Calu3 (cell line): ENCODE results near the gene ADARB1. TPM values are rescaled to one million over a fixed set of nuclear protein-coding genes. Genes with fewer than 3 reads are reported as not detected.

Experiments used
- BruUV-seq: library from RNA; stranded (reverse); fragments of 400-500 nt; replicated peaks from 2 replicates; lab custom pipeline; 2021; lab: Mats Ljungman, UMichigan
- CTCF ChIA-PET: fragments of 300-600 bp; sonication (Branson Sonifier 250); formaldehyde crosslinking; loops from one replicate; lab custom pipeline; 2022; ENCODE audit warnings: antibody characterized with exemption; lab: Charles Lee
- DNase-seq: peaks from one replicate; pipeline ENCODE4 v3.0.0; 2022
- H3K27ac Mint-ChIP-seq: one replicate; pipeline ENCODE4 v1.8.0; 2022; ENCODE audit warnings: mixed read lengths; ENCODE audit not compliant: unreplicated experiment
- H3K27me3 Mint-ChIP-seq: one replicate; pipeline ENCODE4 v1.8.0; 2022; ENCODE audit warnings: mixed read lengths; ENCODE audit not compliant: unreplicated experiment
- H3K36me3 Mint-ChIP-seq: one replicate; pipeline ENCODE4 v1.8.0; 2022; ENCODE audit warnings: mild to moderate bottlenecking, moderate library complexity, mixed read lengths; ENCODE audit not compliant: insufficient read depth, unreplicated experiment
- H3K4me1 Mint-ChIP-seq: one replicate; pipeline ENCODE4 v1.8.0; 2022; ENCODE audit warnings: mild to moderate bottlenecking, low read depth, mixed read lengths; ENCODE audit not compliant: unreplicated experiment
- H3K4me3 Mint-ChIP-seq: one replicate; pipeline ENCODE4 v1.8.0; 2022; ENCODE audit warnings: mild to moderate bottlenecking, low read depth, moderate library complexity, mixed read lengths; ENCODE audit not compliant: unreplicated experiment
- H3K9me3 Mint-ChIP-seq: one replicate; pipeline ENCODE4 v1.8.0; 2022; ENCODE audit warnings: low read depth, mixed read lengths; ENCODE audit not compliant: unreplicated experiment
- CTCF ChIP-seq: fragments of 200-600 bp; IDR thresholded peaks from one replicate; pipeline ENCODE4 v1.8.0; 2022; ENCODE audit warnings: antibody characterized with exemption; ENCODE audit not compliant: unreplicated experiment
- intact Hi-C: fragments of 100-400 bp; cut with micrococcal nuclease; formaldehyde crosslinking; loops from one replicate; pipeline ENCODE4 v1.10.0; 2022; ENCODE audit not compliant: unreplicated experiment
- total RNA-seq: library from RNA; stranded (reverse); gene quantifications from 2 replicates; pipeline ENCODE4 v1.2.3, GENCODE V29; 2022

The ADARB1 gene
- total RNA-seq, 1 experiment from 2014 or later = 2.8 TPM

- intact Hi-C loops = no loop called here
- no TSS peak for BruUV-seq
- no peaks in the 10 kb centered on the region for H3K9me3 Mint-ChIP-seq
- TF ChIP-seq CTCF = no peak
- no peak overlapping the region for H3K27ac Mint-ChIP-seq
- CTCF ChIA-PET = no interaction called here
- H3K4me1 Mint-ChIP-seq = no peaks in the 10 kb centered on the region
- peaks cover 7% of the 10 kb centered on the region for H3K36me3 Mint-ChIP-seq
- H3K27me3 Mint-ChIP-seq = peaks cover 33% of the 10 kb centered on the region
- peak overlapping the region; percentile 48 for H3K4me3 Mint-ChIP-seq
- DNase-seq = peak; percentile 21
These were observed 627 bp downstream of the ADARB1 start for GRCh38 chr21:45074818-45075595.

- BruUV-seq = no TSS peak
- TF ChIP-seq CTCF = no peak
- Mint-ChIP-seq H3K27ac (no peak overlapping the region), H3K4me1 (no peaks in the 10 kb centered on the region), H3K9me3 (no peaks in the 10 kb centered on the region), H3K27me3 (peaks cover 40% of the 10 kb centered on the region), H3K4me3 (peak overlapping the region; percentile 48), H3K36me3 (peaks cover 7% of the 10 kb centered on the region)
- intact Hi-C loops = no loop called here
- DNase-seq = no peak
- CTCF ChIA-PET = no interaction called here
These were observed 1.3 kb downstream of the ADARB1 start for GRCh38 chr21:45075596-45076244.

GRCh38 chr21:45076245-45076711, 1.9 kb downstream of the ADARB1 start:
- no peak for TF ChIP-seq CTCF
- H3K4me1 Mint-ChIP-seq = no peaks in the 10 kb centered on the region
- peak overlapping the region; percentile 48 for H3K4me3 Mint-ChIP-seq
- CTCF ChIA-PET = no interaction called here
- intact Hi-C loops = no loop called here
- no peaks in the 10 kb centered on the region for H3K9me3 Mint-ChIP-seq
- peaks cover 40% of the 10 kb centered on the region for H3K27me3 Mint-ChIP-seq
- no peak for DNase-seq
- peaks cover 7% of the 10 kb centered on the region for H3K36me3 Mint-ChIP-seq
- no peak overlapping the region for H3K27ac Mint-ChIP-seq
- BruUV-seq = no TSS peak

- no peak for DNase-seq
- no peak overlapping the region for H3K4me3 Mint-ChIP-seq
- BruUV-seq = no TSS peak
- H3K36me3 Mint-ChIP-seq = peaks cover 7% of the 10 kb centered on the region
- peaks cover 40% of the 10 kb centered on the region for H3K27me3 Mint-ChIP-seq
- no peaks in the 10 kb centered on the region for H3K4me1 Mint-ChIP-seq
- no peaks in the 10 kb centered on the region for H3K9me3 Mint-ChIP-seq
- CTCF ChIA-PET = interaction anchor here (1.6 kb wide), 1 partner anchor 58 kb away, joined by 4 read pairs; no protein-coding TSS in a partner anchor
- H3K27ac Mint-ChIP-seq = no peak overlapping the region
- TF ChIP-seq CTCF = no peak
- intact Hi-C loops = no loop called here
These were observed 4.0 kb downstream of the ADARB1 start for GRCh38 chr21:45078371-45078770.
